Right atrium auricular region (tissue), 2 donors: ENCODE data around the gene FBXW4. TPM values are rescaled to one million over a fixed set of nuclear protein-coding genes. Genes with fewer than 3 reads are reported as not detected.

ENCODE experiments used
- DNase-seq: peaks from one replicate; pipeline ENCODE4 v3.0.0-alpha.2; 2019; ENCODE audit warnings: low spot score
- H3K27ac ChIP-seq, 2 donors: fragments of 200-600 bp; sonication (generic); 1 replicate in 1 of 2; 2 replicates in 1 of 2; pipeline ENCODE4 v1.5.1; 2016 to 2019
- H3K27me3 ChIP-seq, 2 donors: fragments of 200-600 bp; sonication (generic); one replicate each; pipeline versions ENCODE4 v1.5.1 to v1.6.0; 2017 to 2019
- H3K36me3 ChIP-seq: fragments of 200-600 bp; sonication (generic); one replicate; pipeline ENCODE4 v1.5.1; 2016
- H3K4me1 ChIP-seq, 2 donors: fragments of 200-600 bp; sonication (generic); one replicate each; pipeline versions ENCODE4 v1.5.1 to v1.6.0; 2017 to 2019
- H3K4me3 ChIP-seq, 2 donors: fragments of 200-600 bp; sonication (generic); 1 replicate in 1 of 2; 2 replicates in 1 of 2; pipeline ENCODE4 v1.5.1; 2017 to 2019; ENCODE audit warnings: mild to moderate bottlenecking in 1 of 2, moderate library complexity in 1 of 2
- H3K9me3 ChIP-seq, 2 donors: fragments of 200-600 bp; sonication (generic); one replicate each; pipeline ENCODE4 v1.5.1; 2019
- microRNA-seq, 2 donors: library from miRNA; unstranded; fragments of <30 nt; microRNA quantifications; one replicate each; pipeline ENCODE4, GENCODE V29; 2016 to 2017; ENCODE audit warnings: borderline number of aligned reads in 2 of 2, borderline replicate concordance in 1 of 2
- total RNA-seq, 2 donors: library from RNA; depleted of rRNA; stranded (reverse); fragments of >200 nt; gene quantifications; one replicate each; pipeline ENCODE4 v1.1.0, GENCODE V29; 2016
- TF ChIP-seq, protein P1 (sequence below), 2 donors: fragments of 200-600 bp; sonication (generic); IDR thresholded peaks; one replicate each; pipeline ENCODE4 v1.5.1; 2019; ENCODE audit warnings: antibody characterized with exemption in 2 of 2

The FBXW4 gene
- total RNA-seq, 2 donors from 2014 or later = 75.2 to 95.1 TPM

DNA sequence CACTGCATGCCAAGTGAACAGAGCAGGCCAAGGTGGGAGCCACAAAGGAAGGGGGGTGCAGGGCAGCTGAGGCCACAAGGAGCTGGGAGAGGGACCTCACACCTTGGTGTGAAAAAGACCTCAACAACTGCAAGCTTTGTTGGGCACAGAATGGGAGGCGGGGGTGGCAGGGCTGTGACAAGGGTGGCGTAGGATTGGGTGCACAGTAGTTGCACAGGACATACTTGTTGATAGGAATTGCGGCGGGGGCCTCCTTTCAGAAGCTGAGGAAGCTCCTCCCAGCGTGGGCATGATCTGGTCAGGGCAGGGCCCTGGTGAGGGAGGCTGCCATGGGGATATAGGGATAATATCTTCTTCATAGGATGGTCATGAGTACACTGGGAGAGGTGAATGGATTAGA, 132.7 kb downstream of the FBXW4 start:
- Histone ChIP-seq H3K4me3 (no peak overlapping the region), H3K36me3 (no peaks in the 10 kb centered on the region), H3K4me1 (peaks cover 0 to 9% of the 10 kb centered on the region in 2 donors), H3K27me3 (peaks cover 0 to 11% of the 10 kb centered on the region in 2 donors), H3K9me3 (no peaks in the 10 kb centered on the region), H3K27ac (no peak overlapping the region)
- TF ChIP-seq, protein P1, sequence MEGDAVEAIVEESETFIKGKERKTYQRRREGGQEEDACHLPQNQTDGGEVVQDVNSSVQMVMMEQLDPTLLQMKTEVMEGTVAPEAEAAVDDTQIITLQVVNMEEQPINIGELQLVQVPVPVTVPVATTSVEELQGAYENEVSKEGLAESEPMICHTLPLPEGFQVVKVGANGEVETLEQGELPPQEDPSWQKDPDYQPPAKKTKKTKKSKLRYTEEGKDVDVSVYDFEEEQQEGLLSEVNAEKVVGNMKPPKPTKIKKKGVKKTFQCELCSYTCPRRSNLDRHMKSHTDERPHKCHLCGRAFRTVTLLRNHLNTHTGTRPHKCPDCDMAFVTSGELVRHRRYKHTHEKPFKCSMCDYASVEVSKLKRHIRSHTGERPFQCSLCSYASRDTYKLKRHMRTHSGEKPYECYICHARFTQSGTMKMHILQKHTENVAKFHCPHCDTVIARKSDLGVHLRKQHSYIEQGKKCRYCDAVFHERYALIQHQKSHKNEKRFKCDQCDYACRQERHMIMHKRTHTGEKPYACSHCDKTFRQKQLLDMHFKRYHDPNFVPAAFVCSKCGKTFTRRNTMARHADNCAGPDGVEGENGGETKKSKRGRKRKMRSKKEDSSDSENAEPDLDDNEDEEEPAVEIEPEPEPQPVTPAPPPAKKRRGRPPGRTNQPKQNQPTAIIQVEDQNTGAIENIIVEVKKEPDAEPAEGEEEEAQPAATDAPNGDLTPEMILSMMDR (IDR thresholded peaks at IDR 0.05) = no peak
- DNase-seq = no peak

GRCh38 chr10:101561068-101561915, 133.7 kb downstream of the FBXW4 start:
- H3K4me1 ChIP-seq = peaks cover 0 to 3% of the 10 kb centered on the region in 2 donors
- H3K4me3 ChIP-seq = no peak overlapping the region
- no peaks in the 10 kb centered on the region for H3K36me3 ChIP-seq
- TF ChIP-seq, protein P1 (IDR thresholded peaks at IDR 0.05) = no peak
- no peak overlapping the region for H3K27ac ChIP-seq
- DNase-seq = no peak
- peaks cover 0 to 3% of the 10 kb centered on the region in 2 donors for H3K27me3 ChIP-seq
- H3K9me3 ChIP-seq = no peaks in the 10 kb centered on the region

Small RNA genes lying within 50 kb of the gene (microRNA-seq; reads per million reads assigned to microRNA genes)
- gene MIR3158-1 (0 reads per million in 2 donors), gene MIR3158-2 (0 reads per million in 2 donors)

Other genes with a start within 250 kb of the FBXW4 start
- 10 to 100 TPM; 13.0 to 25.5 TPM for gene POLL, start 106.9 kb downstream of the FBXW4 start, total RNA-seq
- gene DPCD, start 106.8 kb downstream of the FBXW4 start, total RNA-seq = 10 to 100 TPM; 32.0 to 40.3 TPM
- not detected for gene FGF8, start 80.9 kb upstream of the FBXW4 start, total RNA-seq
- 10 to 100 TPM in 1 of 2 donors, 1 to 10 TPM in 1; 6.2 to 14.7 TPM for gene NPM3, start 88.3 kb upstream of the FBXW4 start, total RNA-seq
- 10 to 100 TPM; 41.6 to 50.9 TPM for gene OGA, start 123.3 kb upstream of the FBXW4 start, total RNA-seq
- 100 to 1,000 TPM; 192 to 653 TPM for gene KCNIP2, start 148.6 kb upstream of the FBXW4 start, total RNA-seq